Lower lobe of right lung (tissue), 2 donors: ENCODE measurements around the gene RDX. TPM values are rescaled to one million over a fixed set of nuclear protein-coding genes. Genes with fewer than 3 reads are reported as not detected.

Experiments
- ATAC-seq, 2 donors: fragments of 200-7000 bp; cut with Tn5 transposase; one replicate each; pipeline ENCODE4 v1.9.1; 2020 to 2022; ENCODE audit warnings: mild to moderate bottlenecking in 2 of 2, moderate library complexity in 2 of 2
- DNase-seq: peaks from one replicate; pipeline ENCODE4 v3.0.0-alpha.2; 2020
- H3K27ac ChIP-seq: fragments of 200-600 bp; one replicate; pipeline ENCODE4 v1.8.0; 2022
- H3K27me3 ChIP-seq: fragments of 200-600 bp; one replicate; pipeline ENCODE4 v1.8.0; 2022; ENCODE audit warnings: low read depth
- H3K36me3 ChIP-seq: fragments of 200-600 bp; one replicate; pipeline ENCODE4 v1.8.0; 2022; ENCODE audit warnings: mild to moderate bottlenecking
- H3K4me1 ChIP-seq: fragments of 200-600 bp; one replicate; pipeline ENCODE4 v1.8.0; 2022
- H3K4me3 ChIP-seq: fragments of 200-600 bp; one replicate; pipeline ENCODE4 v1.8.0; 2022; ENCODE audit warnings: mild to moderate bottlenecking
- H3K9me3 ChIP-seq: fragments of 200-600 bp; one replicate; pipeline ENCODE4 v1.8.0; 2022
- intact Hi-C: fragments of 100-400 bp; cut with DNase I; formaldehyde crosslinking; loops from one replicate; pipeline ENCODE4 v1.11.0; 2022
- total RNA-seq: library from RNA; stranded (reverse); fragmentation: NEBNext Ultra II Directional; extraction: Animal tissue kit (Norgen Biotek cat#: 25700); gene quantifications from one replicate; pipeline ENCODE4 v1.2.1, GENCODE V29; 2021
- TF ChIP-seq, protein P1 (sequence below): fragments of 200-600 bp; IDR thresholded peaks from one replicate; pipeline ENCODE4 v1.8.0; 2022; ENCODE audit warnings: antibody characterized with exemption, mild to moderate bottlenecking
- donor health status: DM: no; HTN: yes; CAD: no; lungs with severe emphysema.

Gene RDX
- total RNA-seq, 1 donor from 2014 or later, result 152 TPM

DNA sequence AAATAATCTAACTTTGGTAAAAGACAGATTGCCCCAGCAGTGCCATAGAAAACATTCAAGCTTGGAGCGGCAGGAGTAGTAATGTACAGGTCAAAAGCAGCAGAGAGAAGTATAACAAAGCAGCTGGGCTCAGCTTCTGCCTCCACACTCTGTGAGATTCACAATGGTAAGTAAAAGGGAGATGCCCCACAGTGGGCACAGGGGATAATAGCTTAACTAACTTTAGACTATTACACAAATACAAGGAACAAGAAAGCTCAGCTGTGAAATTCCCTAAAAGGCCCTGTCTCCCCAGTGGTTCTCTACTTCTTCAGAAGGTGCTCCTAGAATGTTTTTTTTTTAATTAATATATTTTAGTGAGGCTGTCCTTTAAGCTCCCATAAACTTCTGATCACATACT, 28.0 kb downstream of the RDX start:
- DNase-seq, result no peak
- no peak overlapping the region for H3K27ac ChIP-seq
- H3K4me3 ChIP-seq, result no peak overlapping the region
- no peaks in the 10 kb centered on the region for H3K4me1 ChIP-seq
- no peaks in the 10 kb centered on the region for H3K27me3 ChIP-seq
- no peak for ATAC-seq
- peaks cover 41% of the 10 kb centered on the region for H3K36me3 ChIP-seq
- TF ChIP-seq, protein P1, sequence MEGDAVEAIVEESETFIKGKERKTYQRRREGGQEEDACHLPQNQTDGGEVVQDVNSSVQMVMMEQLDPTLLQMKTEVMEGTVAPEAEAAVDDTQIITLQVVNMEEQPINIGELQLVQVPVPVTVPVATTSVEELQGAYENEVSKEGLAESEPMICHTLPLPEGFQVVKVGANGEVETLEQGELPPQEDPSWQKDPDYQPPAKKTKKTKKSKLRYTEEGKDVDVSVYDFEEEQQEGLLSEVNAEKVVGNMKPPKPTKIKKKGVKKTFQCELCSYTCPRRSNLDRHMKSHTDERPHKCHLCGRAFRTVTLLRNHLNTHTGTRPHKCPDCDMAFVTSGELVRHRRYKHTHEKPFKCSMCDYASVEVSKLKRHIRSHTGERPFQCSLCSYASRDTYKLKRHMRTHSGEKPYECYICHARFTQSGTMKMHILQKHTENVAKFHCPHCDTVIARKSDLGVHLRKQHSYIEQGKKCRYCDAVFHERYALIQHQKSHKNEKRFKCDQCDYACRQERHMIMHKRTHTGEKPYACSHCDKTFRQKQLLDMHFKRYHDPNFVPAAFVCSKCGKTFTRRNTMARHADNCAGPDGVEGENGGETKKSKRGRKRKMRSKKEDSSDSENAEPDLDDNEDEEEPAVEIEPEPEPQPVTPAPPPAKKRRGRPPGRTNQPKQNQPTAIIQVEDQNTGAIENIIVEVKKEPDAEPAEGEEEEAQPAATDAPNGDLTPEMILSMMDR, result no peak
- intact Hi-C loops, result no loop called here
- H3K9me3 ChIP-seq, result no peaks in the 10 kb centered on the region

DNA sequence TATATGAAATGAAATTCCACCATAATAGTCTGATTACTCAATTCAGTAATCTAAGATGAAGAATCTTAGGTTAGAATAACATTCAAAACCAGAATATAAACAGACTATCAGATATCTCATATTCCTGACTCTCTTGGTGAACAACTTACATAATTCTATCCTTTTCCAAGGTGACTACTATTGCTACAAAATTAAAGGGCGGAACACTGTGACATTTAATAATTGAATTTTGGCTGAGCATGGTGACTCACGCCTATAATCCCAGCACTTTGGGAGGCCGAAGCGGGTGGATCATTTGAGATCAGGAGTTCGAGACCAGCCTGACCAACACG, 34.4 kb downstream of the RDX start:
- H3K4me3 ChIP-seq, result no peak overlapping the region
- intact Hi-C loops, result no loop called here
- H3K36me3 ChIP-seq, result peaks cover 61% of the 10 kb centered on the region

DNA sequence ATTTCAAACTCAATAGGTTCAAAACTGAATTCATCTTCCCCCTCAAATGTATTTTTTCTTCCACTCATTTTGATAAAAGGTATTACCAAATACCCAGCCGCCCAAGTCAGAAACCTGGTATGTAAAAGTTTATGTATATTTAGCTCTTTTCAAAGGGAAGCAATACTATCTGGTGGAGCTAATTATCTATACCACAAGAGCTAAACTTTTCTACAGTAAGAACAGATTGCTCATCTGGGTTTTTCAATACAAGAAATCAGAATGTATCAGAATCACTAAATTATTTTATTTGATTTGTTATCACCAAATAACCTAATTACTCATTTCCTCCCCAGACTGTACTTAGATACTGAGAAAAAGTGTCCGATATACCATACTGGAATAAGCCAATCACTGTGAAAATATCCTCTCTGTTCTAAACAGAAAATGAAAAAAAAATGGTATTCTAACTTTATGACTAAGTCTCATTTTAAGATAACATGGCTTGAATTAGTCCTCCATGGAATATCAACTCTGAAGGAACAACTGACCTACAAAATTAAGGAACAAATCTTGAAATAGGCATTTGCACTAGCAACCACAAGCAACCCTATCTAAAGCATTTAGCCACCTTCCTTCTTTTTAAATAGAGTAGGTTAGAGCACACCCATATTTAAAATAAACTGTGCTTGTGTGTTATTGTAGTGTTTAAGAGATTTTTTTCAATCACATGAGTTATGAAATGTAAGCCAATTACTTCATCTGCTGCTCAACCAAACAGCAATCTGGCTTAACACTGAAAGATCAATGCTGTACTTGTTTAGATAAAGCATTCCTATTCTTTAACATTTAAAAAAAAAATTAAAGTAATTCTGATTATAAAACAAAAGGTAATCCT, 35.0 kb downstream of the RDX start:
- H3K36me3 ChIP-seq, result peaks cover 65% of the 10 kb centered on the region
- no peaks in the 10 kb centered on the region for H3K9me3 ChIP-seq
- H3K4me3 ChIP-seq, result no peak overlapping the region
- ATAC-seq, result no peak
- no peak for DNase-seq
- H3K27me3 ChIP-seq, result no peaks in the 10 kb centered on the region
- H3K27ac ChIP-seq, result no peak overlapping the region
- no peaks in the 10 kb centered on the region for H3K4me1 ChIP-seq
- intact Hi-C loops, result no loop called here
- TF ChIP-seq, protein P1, result no peak

More for the DNA sequence above, 34.4 kb downstream of the RDX start:
- H3K27me3 ChIP-seq, result no peaks in the 10 kb centered on the region
- TF ChIP-seq, protein P1, result no peak
- H3K9me3 ChIP-seq, result no peaks in the 10 kb centered on the region
- H3K27ac ChIP-seq, result no peak overlapping the region
- no peaks in the 10 kb centered on the region for H3K4me1 ChIP-seq
- ATAC-seq (no peak), DNase-seq (no peak)

DNA sequence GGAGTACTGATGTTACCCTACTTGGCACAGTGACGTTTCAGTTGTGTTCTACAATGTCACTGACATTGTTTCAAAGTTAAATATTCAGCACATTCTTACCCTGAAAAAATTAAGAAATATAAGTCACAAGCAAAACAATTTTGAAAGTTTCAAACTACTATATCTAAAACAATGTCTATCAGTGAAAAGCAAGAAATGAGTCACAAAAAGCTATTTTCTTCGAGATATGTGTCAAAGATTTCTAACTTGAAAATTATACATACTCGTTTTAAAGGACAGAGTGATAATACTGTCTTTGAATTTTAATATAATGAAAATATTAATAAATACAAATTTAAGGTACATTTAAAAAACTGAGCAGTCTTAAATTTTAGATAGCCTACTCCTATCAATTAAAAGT, 42.9 kb downstream of the RDX start:
- no peaks in the 10 kb centered on the region for H3K27me3 ChIP-seq
- no peaks in the 10 kb centered on the region for H3K4me1 ChIP-seq
- no peak for ATAC-seq
- TF ChIP-seq, protein P1, result no peak
- no peak for DNase-seq
- no peak overlapping the region for H3K4me3 ChIP-seq
- intact Hi-C loops, result no loop called here
- no peaks in the 10 kb centered on the region for H3K9me3 ChIP-seq
- no peak overlapping the region for H3K27ac ChIP-seq
- H3K36me3 ChIP-seq, result peaks cover 76% of the 10 kb centered on the region

DNA sequence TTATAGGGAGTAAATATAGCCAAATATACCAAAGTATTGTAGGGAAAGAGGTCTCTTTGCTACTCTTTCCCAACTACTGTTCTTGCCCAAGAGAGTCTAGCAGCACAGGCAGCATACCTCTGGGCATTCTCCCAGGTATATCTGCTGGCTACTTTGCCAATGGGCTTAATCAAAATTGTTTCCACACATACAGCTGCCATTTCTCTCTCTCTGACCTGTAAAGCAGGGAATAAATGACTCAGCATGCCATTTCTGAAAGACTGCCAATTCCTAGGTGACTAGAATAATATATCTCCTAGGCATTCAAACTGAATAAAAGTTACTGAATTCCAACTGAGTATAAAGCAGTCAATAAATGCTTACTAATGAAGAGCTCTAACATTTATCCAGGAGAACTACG, 44.6 kb downstream of the RDX start:
- no peaks in the 10 kb centered on the region for H3K9me3 ChIP-seq
- no peaks in the 10 kb centered on the region for H3K4me1 ChIP-seq
- no peak overlapping the region for H3K4me3 ChIP-seq
- no peak overlapping the region for H3K27ac ChIP-seq
- ATAC-seq (peak in 1 of 2 donors; percentile 57), DNase-seq (no peak)
- no peaks in the 10 kb centered on the region for H3K27me3 ChIP-seq
- TF ChIP-seq, protein P1, result no peak
- intact Hi-C loops, result no loop called here
- H3K36me3 ChIP-seq, result peaks cover 83% of the 10 kb centered on the region
